HCT116 (cell line): ENCODE results near the gene CAB39. TPM values are rescaled to one million over a fixed set of nuclear protein-coding genes. Genes with fewer than 3 reads are reported as not detected.
"Not testable (repeated sequence)": the region's sequence is repeated elsewhere in the genome, so short reads cannot be mapped to it uniquely, and the experiment has no call there.

ENCODE experiments used
- ATAC-seq: fragments of 200-7000 bp; cut with Tn5 transposase; 2 replicates; pipeline ENCODE4 v1.9.1; 2020; ENCODE audit warnings: mild to moderate bottlenecking, moderate library complexity
- BruUV-seq: library from RNA; stranded (reverse); fragments of 400-500 nt; replicated peaks from 2 replicates; lab custom pipeline; 2021; lab: Mats Ljungman, UMichigan
- CTCF ChIA-PET: fragments of 300-600 bp; sonication (Branson Sonifier 250); formaldehyde crosslinking; loops from one replicate; lab custom pipeline; 2021; ENCODE audit warnings: antibody characterized with exemption; lab: Charles Lee
- POLR2A ChIA-PET: fragments of 300-600, 350-600 bp; sonication (Branson Sonifier 250); formaldehyde crosslinking; loops from one replicate; lab custom pipeline; 2021; ENCODE audit warnings: antibody characterized with exemption; lab: Charles Lee
- RAD21 ChIA-PET, 2 experiments: fragments of 300-600 bp; sonication (Branson Sonifier 250); formaldehyde crosslinking; loops; one replicate each; lab custom pipeline; 2023; ENCODE audit warnings: low total read pairs in 2 of 2; ENCODE audit not compliant: uncharacterized antibody in 2 of 2, unreplicated experiment in 2 of 2, low non-redundant PET in 1 of 2; lab: Charles Lee
- DNase-seq: peaks from one replicate; pipeline ENCODE4 v3.0.0-alpha.2; 2010; ENCODE audit warnings: low read depth, low spot score
- H2AFZ ChIP-seq: fragments of 200-600 bp; shearing (Covaris generic), sonication (generic); 2 replicates; pipeline ENCODE4 v1.6.1; 2017; ENCODE audit warnings: low read depth, mixed run types, mixed read lengths, antibody characterized with exemption, low read length; ENCODE audit not compliant: poor library complexity, severe bottlenecking
- H3K27ac ChIP-seq: 2 replicates; pipeline ENCODE4 v1.5.1; 2012; ENCODE audit warnings: low read depth, low read length
- H3K27me3 ChIP-seq: fragments of 200-600 bp; sonication (generic); 2 replicates; pipeline ENCODE4 v1.6.1; 2016; ENCODE audit warnings: mixed run types, low read length, mixed read lengths; ENCODE audit not compliant: insufficient read depth
- H3K36me3 ChIP-seq, 2 experiments: fragments of 200-500 bp in 1 of 2; fragments of 200-600 bp in 1 of 2; sonication (Bioruptor generic) in 1 of 2; sonication (generic) in 1 of 2; 2 replicates each; pipeline versions ENCODE4 v1.5.1 to v1.6.1; 2014 to 2016; ENCODE audit warnings: low read length in 2 of 2, inconsistent platforms in 1 of 2, mixed read lengths in 1 of 2, mixed run types in 1 of 2; ENCODE audit not compliant: insufficient read depth in 2 of 2, control insufficient read depth in 1 of 2
- H3K4me1 ChIP-seq, 2 experiments: fragments of 200-600 bp in 1 of 2; sonication (generic) in 1 of 2; 2 replicates each; pipeline versions ENCODE4 v1.5.1 to v1.6.1; 2012 to 2017; ENCODE audit warnings: low read length in 2 of 2, inconsistent platforms in 1 of 2, mild to moderate bottlenecking in 1 of 2, mixed read lengths in 1 of 2, mixed run types in 1 of 2, moderate library complexity in 1 of 2; ENCODE audit not compliant: insufficient read depth in 2 of 2, control insufficient read depth in 1 of 2
- H3K4me2 ChIP-seq: fragments of 200-600 bp; sonication (generic); 2 replicates; pipeline ENCODE4 v1.6.1; 2017; ENCODE audit warnings: mixed run types, low read length, mixed read lengths
- H3K4me3 ChIP-seq, 2 experiments: fragments of 200-600 bp in 1 of 2; sonication (generic) in 1 of 2; replicated peaks in 1 of 2; 2 replicates each; pipeline ENCODE4 v1.5.1; 2011 to 2016; ENCODE audit warnings: low read length in 2 of 2, control low read depth in 1 of 2, low read depth in 1 of 2, mild to moderate bottlenecking in 1 of 2, mixed read lengths in 1 of 2, mixed run types in 1 of 2
- H3K79me2 ChIP-seq: fragments of 200-600 bp; sonication (generic); 2 replicates; pipeline ENCODE4 v1.6.1; 2017; ENCODE audit warnings: mild to moderate bottlenecking, mixed run types, low read length, moderate library complexity, mixed read lengths; ENCODE audit not compliant: insufficient read depth
- H3K9ac ChIP-seq: fragments of 200-600 bp; sonication (generic); 2 replicates; pipeline ENCODE4 v1.6.1; 2016; ENCODE audit warnings: low read length, mixed read lengths
- H3K9me2 ChIP-seq: fragments of 200-600 bp; sonication (generic), shearing (Covaris generic); 2 replicates; pipeline ENCODE4 v1.6.1; 2017; ENCODE audit warnings: mixed run types, mild to moderate bottlenecking, moderate library complexity; ENCODE audit not compliant: insufficient read depth
- H3K9me3 ChIP-seq, 2 experiments: fragments of 200-500 bp in 1 of 2; fragments of 200-600 bp in 1 of 2; sonication (Bioruptor generic) in 1 of 2; sonication (generic) in 1 of 2; 2 replicates each; pipeline ENCODE4 v1.6.1; 2014 to 2017; ENCODE audit warnings: low read length in 2 of 2, mixed read lengths in 2 of 2, inconsistent platforms in 1 of 2, low read depth in 1 of 2, mild to moderate bottlenecking in 1 of 2, mixed run types in 1 of 2, moderate library complexity in 1 of 2; ENCODE audit not compliant: control insufficient read depth in 1 of 2, insufficient read depth in 1 of 2
- H4K20me1 ChIP-seq: fragments of 200-600 bp; sonication (generic), shearing (Covaris generic); 2 replicates; pipeline ENCODE4 v1.6.1; 2017; ENCODE audit warnings: mixed run types, mild to moderate bottlenecking, moderate library complexity; ENCODE audit not compliant: insufficient read depth
- ELF1 ChIP-seq: IDR thresholded peaks from 2 replicates; pipeline ENCODE4 v1.6.1; 2012; ENCODE audit warnings: low read depth, borderline replicate concordance
- EZH2phosphoT487 ChIP-seq: fragments of 200-600 bp; IDR thresholded peaks from 2 replicates; pipeline ENCODE4 v1.6.1; 2018; ENCODE audit warnings: antibody characterized with exemption, borderline replicate concordance
- FOSL1 ChIP-seq: IDR thresholded peaks from 2 replicates; pipeline ENCODE4 v1.6.1; 2012; ENCODE audit warnings: low read depth
- JUND ChIP-seq: IDR thresholded peaks from 2 replicates; pipeline ENCODE4 v1.6.1; 2012
- RAD21 ChIP-seq: IDR thresholded peaks from 2 replicates; pipeline ENCODE4 v1.6.1; 2012; ENCODE audit warnings: low read depth, mild to moderate bottlenecking
- ZFX ChIP-seq: fragments of 450-650 bp; IDR thresholded peaks from 2 replicates; pipeline ENCODE4 v1.6.1; 2017
- intact Hi-C: fragments of 100-400 bp; cut with micrococcal nuclease; formaldehyde crosslinking; loops from 2 replicates; pipeline ENCODE4 v1.10.0; 2022
- total RNA-seq: library from RNA; stranded (reverse); gene quantifications from one replicate; pipeline ENCODE4 v1.2.1, GENCODE V29; 2021; ENCODE audit not compliant: unreplicated experiment
- TF ChIP-seq, protein P1 (sequence below): IDR thresholded peaks from 2 replicates; pipeline ENCODE4 v1.6.1; 2012
- TF ChIP-seq, protein P2 (sequence below): IDR thresholded peaks from 2 replicates; pipeline ENCODE4 v1.6.1; 2012

The CAB39 gene
- total RNA-seq, 1 experiment from 2014 or later, result 63.6 TPM

DNA sequence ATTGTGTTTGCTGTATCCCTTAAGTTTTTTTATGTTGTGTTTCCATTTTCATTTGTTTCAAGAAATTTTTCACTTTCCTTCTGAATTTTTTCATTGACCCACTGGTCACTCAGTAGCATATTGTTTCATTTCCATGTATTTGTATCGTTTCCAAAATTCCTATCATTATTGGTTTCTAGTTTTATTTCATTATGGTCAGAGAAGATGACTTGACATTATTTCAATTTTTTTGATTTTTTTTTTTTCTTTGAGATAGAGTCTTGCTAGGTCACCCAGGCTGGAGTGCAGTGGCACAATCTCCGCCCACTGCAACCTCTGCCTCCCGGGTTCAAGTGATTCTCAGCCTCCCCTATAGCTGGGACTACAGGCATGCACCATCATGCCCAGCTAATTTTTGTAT is 11.3 kb upstream of the CAB39 start:
- ATAC-seq (no peak), DNase-seq (no peak)
- no peaks in the 10 kb centered on the region for H3K79me2 ChIP-seq
- H3K27me3 ChIP-seq, result no peaks in the 10 kb centered on the region
- TF ChIP-seq ZFX (no peak), RAD21 (no peak)
- H3K9me2 ChIP-seq, result no peaks in the 10 kb centered on the region
- no peak overlapping the region for H2AFZ ChIP-seq
- no peak overlapping the region for H3K27ac ChIP-seq
- ChIA-PET POLR2A (no interaction called here), RAD21 (no interaction called here), CTCF (no interaction called here)
- H4K20me1 ChIP-seq, result no peaks in the 10 kb centered on the region
- no peak overlapping the region for H3K4me2 ChIP-seq
- intact Hi-C loops, result no loop called here
- H3K36me3 ChIP-seq, result no peaks in the 10 kb centered on the region
- H3K9me3 ChIP-seq, result no peaks in the 10 kb centered on the region
- no peak overlapping the region for H3K9ac ChIP-seq
- BruUV-seq, result no TSS peak
- H3K4me3 ChIP-seq, result no peak overlapping the region
- peaks cover 0 to 29% of the 10 kb centered on the region in 2 experiments; a peak in 2 of 4 replicates for H3K4me1 ChIP-seq

DNA sequence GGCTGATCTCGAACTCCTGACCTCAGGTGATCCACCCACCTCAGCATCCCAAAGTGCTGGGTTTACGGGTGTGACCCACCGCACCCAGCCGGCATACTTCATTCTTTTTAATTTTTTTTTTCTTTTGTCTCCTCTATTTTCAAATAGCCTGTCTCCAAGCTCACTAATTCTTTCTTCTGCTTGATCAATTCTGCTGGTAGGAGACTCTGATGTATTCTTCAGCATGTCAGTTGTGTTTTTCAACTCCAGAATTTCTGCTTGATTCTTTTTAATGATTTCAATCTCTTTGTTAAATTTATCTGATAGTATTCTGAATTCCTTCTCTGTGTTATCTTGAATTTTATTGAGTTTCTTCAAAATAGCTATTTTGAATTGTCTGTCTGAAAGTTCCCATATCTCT is 10.2 kb upstream of the CAB39 start:
- DNase-seq, intact Hi-C loops, POLR2A ChIA-PET, H3K9me2 ChIP-seq, H3K9ac ChIP-seq, H3K27ac ChIP-seq, H3K36me3 ChIP-seq, H3K9me3 ChIP-seq, BruUV-seq, H3K79me2 ChIP-seq, H2AFZ ChIP-seq, ATAC-seq, H3K27me3 ChIP-seq, H4K20me1 ChIP-seq, H3K4me2 ChIP-seq, H3K4me3 ChIP-seq, CTCF ChIA-PET, RAD21 ChIA-PET: not testable (repeated sequence)
- H3K4me1 ChIP-seq, result peaks cover 0 to 28% of the 10 kb centered on the region in 2 experiments; a peak in 2 of 4 replicates

DNA sequence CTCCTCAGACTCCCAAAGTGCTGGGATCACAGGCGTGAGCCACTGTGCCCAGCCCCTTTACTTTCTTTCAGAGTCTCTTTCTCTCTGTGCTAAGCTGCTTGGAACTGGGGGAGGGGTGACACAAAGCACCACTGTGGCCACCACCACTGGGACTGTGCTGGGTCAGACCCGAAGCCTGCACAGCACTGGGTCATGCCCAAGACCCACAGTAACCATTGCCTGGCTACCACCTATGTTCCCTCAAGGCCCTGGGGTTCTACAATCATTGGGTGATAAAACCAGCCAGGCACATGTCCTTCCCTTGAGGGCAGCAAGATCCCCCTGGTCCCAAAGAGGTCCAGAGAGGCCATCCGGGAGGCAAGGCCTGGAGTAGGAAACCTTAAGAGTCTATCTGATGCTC is 9.1 kb upstream of the CAB39 start:
- intact Hi-C loops, result no loop called here

More for the DNA sequence above, 9.1 kb upstream of the CAB39 start:
- TF ChIP-seq, protein P1, sequence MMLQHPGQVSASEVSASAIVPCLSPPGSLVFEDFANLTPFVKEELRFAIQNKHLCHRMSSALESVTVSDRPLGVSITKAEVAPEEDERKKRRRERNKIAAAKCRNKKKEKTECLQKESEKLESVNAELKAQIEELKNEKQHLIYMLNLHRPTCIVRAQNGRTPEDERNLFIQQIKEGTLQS, result no peak
- TF ChIP-seq ELF1 (no peak), EZH2phosphoT487 (no peak), FOSL1 (no peak), JUND (no peak)
- TF ChIP-seq, protein P2, sequence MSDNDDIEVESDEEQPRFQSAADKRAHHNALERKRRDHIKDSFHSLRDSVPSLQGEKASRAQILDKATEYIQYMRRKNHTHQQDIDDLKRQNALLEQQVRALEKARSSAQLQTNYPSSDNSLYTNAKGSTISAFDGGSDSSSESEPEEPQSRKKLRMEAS, result no peak
- Histone ChIP-seq H3K79me2 (no peaks in the 10 kb centered on the region), H3K4me2 (no peak overlapping the region), H3K9me3 (no peaks in the 10 kb centered on the region), H3K9me2 (no peaks in the 10 kb centered on the region), H3K4me1 (peaks cover 0 to 23% of the 10 kb centered on the region in 2 experiments; a peak in 2 of 4 replicates), H3K9ac (no peak overlapping the region), H4K20me1 (no peaks in the 10 kb centered on the region), H3K27ac (no peak overlapping the region), H2AFZ (no peak overlapping the region), H3K27me3 (no peaks in the 10 kb centered on the region), H3K36me3 (no peaks in the 10 kb centered on the region), H3K4me3 (no peak overlapping the region)
- no peak for ATAC-seq
- BruUV-seq, result no TSS peak
- ChIA-PET RAD21 (no interaction called here), POLR2A (no interaction called here), CTCF (no interaction called here)
- DNase-seq, result no peak
